ENCODE measurements around the gene TKT.
"Not testable (repeated sequence)": the region's sequence is repeated elsewhere in the genome, so short reads cannot be mapped to it uniquely, and the experiment has no call there.

Gene TKT

DNA sequence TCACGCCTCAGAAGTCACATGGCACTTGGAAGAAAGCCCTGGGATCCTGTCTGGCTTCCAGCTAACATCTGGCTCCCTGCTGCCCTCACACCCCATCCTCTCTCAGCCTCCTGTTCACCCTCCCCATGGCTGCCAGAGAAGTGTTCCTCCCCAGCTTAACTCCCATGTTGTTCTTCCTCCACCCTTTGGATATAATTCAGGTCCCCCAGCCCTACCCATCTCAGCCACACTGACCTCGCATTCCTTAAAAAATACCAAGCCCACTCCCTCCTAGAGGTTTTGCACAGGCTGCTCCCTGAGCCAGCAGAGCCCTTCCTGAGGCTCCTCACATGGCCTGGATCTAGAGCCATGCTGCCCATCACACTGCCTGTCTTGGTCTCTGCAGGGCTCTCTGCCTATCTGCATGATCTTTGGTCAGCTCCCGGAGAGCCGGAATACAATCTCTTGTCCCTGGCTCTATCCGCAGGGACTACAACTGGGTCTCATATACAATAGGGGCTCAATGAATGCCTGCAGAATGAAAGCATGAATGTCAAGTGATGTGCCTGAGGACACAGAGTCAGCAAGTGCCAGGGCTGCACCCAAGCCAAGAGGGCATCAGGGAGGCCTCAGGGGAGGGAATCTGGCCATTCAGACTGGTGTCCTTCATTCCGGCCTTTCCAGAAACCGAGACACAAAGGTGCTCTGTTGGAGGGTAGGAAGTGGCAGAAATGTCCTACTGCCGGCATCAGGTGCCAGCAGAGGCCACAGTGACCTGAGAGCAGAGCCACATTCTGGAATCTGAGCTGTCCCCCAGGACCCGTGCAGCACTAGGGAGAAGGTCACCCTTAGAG is 3.8 kb upstream of the TKT start:
- no peak for DNase-seq

DNA sequence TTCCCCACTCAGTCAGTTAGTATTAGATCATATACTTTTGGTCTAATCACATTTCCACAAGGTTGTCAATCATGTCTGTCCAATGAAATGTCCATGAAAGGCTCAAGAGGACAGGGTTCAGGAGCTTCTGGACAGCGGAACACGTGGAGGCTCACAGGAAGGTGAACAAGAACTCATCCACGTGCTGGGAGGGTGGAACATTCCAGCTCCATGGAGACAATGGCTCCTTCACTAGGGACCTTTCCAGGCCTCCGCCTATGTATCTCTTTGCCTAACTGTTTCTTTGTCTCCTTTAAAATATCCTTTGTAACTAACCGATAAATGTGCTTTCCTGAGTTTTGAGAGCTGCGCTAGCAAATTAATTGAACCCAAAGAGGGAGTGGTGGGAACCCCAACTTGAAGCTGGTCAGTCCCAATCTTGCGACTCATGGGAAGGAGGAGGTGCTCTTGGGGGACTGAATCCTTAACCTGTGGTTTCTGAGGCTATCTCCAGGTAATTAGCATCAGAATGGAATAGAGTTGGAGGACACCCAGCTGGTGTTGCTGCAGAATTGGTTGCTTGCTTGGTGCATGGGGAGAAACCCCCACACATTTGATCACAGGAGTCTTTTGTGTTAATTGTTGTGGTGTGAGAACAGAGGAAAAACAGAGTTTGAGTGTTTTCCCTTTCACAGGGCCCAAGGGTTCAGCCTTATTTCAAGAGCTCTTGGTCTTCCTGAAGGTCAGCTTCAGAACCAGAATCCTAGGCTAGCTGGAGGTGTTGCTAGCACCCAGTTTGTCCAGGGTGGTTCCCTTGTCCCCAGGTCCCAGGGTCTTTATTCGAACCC is 3.0 kb upstream of the TKT start:
- no peak for DNase-seq

DNA sequence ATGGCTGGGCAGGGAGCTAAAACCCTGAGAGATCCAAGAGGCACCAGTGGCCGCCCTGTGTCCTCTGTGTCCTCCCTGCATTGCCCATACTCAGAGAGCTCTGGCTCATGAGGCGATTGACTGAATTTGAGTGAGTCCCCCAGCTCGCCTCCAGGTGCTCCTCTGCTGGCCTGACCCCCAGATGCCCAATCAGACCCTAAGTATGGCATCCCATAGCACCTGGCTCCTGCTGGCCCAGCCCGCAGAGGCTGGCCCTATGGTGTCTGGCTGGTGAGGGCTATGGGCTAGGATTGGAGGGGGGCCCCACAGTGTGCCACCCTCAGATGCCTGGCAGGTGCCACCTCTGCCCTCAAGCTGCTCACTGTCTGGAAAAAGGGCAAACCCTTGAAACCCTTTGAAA is 1.6 kb upstream of the TKT start:
- DNase-seq = no peak

DNA sequence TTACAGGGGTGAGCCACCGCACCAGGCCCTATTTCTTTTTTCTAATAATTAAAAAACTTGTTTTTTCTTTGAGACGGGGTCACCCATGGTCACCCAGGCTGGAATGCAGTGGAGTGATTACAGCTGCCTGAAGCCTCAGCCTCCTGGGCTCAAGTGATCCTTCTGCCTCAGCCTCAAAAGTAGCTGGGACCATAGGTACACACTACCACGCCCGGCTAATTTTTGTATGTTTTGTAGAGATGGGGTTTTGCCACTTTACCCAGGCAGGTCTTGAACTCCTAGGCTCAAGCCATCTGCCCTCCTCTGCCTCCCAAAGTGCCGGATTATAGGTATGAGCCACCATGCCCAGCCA is 858 bp upstream of the TKT start:
- DNase-seq = no peak

DNA sequence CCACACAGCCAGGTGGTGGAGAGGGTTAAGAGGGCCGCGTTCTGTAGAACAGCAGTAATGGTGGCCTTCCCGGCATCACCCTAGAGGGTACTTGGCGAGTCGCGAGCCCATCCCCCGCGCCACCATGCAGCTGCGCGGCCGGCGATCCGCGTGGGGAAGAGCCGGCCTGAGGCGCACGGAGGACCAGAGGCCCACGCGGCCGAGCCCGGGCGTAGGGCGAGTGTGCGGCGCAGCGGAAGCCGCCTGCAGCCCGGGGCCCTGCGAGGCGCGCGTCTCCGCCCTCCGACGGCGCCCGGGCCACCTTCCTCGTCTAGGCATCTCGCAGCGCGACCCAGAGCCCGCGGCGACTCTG is 423 bp downstream of the TKT start:
- DNase-seq = no peak

DNA sequence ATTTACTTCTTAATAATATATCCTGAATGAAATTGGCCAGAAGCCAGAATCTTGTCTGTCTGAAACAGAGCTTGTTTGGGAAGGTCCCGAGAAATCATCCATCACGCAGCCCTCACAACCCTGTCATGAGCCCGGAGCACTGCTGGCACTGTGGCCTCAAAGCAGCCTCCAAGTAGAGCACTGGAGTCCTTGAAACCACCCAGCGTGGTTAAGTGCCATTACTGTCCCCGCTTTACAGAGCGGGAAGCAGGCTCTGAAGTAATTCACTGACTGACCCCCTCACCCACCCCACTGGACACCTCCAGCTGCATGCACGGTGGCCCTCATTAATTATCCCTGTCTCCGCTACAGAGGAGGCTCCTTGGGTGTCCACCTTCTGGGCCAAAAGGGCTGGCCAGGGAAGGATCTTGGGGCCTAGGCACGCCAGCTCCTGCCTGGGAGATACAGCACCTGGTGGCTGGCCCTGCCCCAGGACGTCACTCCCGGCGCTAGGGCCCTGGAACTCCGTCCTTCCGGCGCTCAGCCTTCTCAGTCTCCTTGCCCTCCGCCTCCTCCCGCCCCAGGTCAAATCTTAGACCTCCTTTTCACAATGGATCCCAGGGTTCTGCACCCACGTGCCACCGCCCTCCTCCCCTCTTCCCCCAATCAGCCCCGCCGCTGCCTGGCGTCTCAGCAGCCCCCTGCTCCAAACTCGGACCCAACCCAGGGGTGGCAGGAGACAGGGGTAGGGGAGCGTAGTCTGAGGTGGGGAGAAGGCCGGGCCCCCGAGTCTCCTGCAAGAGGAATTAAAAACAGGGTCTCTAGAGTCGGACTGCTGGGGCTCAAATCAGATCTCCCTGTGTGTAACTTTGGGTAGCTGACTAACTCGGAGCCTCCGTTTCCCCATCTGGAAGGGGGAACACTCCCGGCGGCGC is 1.1 kb downstream of the TKT start:
- DNase-seq = peak; percentile 28 to 56

DNA sequence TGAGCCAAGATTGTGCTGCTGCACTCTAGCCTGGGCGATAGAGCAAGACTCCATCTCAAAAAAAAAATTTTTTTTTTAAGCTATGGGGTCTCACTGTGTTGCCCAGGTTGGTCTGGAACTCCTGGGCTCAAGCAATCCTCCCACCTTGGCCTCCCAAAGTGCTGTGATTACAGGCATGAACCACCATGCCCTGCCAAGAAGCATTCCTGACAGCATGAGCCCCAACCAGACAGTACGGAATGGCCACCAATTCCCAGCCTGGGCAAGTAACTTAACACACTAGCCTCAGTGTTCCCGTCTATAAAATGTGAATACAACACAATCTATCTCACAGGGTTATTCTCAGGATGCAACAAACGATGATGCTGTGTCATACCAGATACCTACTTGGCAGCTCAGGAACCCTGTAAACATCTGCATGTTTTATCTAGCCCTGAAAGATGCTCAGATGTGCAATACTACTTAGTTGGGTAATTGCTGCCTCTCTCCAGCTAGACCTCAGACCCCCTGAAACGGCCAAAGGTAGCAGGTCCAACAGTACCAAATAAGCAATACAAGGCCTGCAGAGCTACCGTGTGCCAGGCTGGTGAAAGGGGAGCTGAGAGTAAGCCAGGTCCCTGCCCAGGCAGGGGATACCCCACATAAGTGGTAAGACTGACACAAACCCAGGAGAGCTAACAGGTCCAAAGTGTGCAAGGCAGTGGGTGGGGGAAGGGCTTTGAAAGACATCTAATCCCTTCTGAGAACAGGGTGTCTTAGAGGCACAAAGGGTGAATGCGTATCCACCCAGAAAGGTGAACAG is 1.9 kb downstream of the TKT start:
- DNase-seq = no peak

DNA sequence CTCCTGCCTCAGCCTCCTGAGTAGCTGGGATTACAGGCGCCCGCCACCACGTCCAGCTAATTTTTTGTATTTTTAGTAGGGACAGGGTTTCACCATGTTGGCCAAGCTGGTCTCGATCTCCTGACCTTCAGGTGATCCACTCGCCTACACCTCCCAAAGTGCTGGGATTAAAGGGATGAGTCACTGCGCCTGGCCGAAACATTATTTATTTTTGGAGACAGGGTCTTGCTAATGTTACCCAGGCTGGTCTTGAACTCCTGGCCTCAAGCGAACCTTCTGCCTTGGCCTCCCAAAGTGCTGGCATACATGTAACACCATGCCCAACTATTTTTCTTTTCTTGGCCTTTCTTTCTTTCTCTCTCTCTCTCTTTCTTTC is 2.9 kb downstream of the TKT start:
- not testable (repeated sequence) for DNase-seq

DNA sequence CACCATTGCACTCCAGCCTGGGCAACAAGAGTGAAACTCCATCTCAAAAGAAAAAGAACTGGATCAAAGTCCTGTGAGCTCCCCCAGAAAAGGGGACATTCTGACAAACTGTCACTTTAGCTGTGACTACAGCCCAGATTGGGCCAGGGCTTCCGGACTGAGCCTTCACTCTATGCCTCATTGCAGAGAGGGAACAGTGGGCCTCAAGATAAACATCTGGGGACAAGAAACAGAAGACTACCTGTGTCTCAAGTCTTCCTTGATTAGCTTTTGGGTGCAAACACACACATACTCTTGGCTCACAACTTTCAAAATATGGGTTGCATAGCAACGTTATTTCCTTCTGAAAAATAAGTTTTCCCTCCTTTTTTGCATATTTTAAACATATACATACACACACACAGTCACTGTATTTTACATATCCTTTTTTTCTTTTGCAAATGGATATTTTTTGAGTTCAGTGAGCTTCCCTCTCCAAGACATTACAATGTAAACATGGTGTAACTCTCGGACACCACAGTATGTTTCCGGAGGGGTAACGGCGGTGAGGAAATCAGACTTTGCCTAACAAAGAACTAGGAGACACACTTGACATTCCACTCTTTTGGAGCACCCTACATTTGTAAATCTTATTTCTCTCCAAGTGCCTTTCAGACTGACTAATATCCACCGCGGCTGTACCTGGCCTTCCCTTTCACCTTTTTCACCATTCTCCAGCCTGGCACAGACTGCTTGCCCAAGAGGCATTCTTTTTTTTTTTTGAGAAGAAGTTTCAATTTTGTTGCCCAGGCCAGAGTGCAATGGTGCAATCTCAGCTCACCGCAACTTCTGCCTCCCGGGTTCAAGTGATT is 3.5 kb downstream of the TKT start:
- DNase-seq = peak in 1 of 2 donors; percentile 26

DNA sequence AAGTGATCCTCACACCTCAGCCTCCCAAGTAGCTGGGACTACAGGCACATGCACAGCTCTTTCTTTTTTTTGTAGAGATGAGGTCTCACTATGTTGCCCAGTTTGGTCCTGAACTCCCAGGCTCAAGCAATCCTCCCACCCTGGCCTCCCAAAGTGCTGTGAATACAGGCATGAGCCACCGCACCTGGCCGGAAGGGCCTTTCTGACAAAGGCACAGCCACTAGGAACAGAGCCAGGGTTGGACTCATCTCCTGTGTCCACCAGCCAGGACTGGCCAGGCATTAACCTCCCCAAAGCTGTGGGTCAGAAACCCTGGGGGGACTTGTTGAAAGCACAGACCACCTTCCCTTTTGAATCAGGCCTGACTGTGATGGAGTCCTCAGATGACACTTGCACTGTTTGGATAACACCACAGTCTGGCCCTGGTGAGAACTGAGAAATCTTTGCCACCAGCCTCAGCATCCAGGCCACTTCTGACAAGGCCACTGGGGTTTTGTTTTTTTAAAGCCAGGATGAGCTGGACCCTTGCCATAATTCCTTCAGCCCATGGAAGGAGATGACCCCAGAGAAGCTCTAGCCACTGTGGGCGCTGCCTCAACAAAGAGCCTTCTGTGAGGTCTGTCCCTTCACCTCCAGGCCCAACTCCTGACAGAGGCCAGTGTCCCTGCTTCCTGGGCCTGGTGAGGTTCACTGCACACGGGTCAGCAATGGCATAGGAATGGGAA is 4.8 kb downstream of the TKT start:
- DNase-seq = no peak

DNA sequence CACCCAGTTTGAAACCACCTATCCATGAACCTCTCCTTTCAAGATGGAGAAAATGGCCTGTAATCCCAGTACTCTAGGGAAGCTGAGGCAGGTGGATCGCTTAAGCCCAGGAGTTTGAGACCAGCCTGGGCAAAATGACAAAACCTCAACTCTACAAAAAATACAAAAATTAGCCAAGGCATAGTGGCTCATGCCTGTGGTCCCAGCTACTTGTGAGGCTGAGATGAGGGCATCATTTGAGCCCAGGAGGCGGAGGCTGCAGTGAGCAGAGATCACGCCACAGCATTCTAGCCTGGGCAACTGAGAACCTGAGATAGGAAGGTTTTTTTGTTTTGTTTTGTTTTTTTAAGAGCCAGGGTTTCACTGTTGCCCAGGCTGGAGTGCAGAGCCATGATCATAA is 5.4 kb downstream of the TKT start:
- no peak for DNase-seq

DNA sequence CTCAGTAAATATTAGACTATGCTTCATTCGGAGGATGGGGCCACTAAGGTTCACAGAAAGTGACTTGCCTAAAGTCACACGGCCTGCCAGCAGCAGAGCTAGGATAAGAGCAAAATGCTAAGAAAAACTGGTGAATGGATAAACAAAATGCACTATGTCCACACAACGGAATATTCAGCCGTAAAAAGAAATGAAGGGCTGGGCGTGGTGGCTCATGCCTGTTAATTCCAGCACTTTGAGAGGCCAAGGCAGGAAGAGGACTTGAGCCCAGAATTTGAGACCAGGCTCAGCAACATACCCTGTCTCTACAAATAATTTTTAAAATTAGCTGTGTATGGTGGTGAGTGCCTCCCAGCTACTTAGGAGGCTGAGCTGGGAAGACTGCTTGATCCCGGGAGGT is 7.7 kb downstream of the TKT start:
- DNase-seq = no peak

DNA sequence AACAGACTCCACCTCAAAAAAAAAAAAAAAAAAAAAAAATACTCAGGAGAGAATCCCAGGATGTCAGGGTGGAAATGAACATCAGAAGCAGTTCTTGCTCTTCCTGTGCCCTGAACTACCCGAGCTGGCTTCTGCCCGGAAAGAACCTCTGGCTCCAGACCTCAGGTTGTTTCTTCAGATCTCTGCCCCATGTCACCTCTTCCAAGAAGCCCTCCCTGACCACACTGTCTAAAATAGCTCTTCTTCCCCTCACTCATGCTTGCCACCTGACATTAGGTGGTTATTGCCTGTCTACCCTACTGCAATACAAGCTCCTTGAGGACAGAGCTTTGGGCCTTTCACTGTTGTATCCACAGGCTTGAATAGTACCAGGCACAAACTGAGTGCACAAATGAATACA is 8.2 kb downstream of the TKT start:
- DNase-seq = no peak

DNA sequence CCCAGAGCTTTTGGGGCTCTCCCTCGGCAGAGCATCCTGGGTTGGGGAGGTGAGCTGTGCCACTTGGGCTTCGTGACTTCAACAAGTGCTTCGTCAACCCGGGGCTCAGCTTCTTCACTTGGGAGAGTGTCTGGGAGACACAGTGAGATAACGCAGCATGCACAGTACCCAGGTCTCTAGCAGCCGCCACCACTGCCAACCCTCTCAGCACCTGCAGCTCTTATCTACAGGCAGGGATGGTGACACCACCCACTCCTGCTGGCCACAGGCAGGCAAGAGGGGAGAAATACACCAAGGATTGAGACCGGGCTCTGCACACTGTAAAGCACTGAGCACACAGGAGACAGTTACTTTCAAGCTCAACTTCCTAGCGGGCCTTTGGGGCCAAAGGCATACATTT is 11.6 kb downstream of the TKT start:
- DNase-seq = no peak

DNA sequence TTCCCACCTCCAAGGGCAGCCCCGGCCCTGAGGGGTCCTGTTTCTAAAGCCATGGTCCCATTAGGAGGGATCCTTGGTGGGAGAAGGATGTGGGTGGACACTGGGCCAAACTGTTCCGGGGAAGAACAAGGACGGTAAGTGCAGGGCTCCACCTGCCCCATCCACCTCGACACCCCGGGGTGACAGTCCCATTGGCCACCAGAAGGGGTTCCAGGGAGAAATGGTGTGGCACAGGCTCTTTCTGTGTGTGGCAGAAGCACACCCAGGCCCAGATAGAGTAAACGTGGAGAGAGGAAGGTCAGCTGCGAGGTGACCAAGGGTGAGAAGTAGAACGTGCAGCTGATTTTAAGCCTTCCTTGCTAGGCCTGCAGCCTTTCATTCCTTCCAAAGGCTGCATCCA is 12.0 kb downstream of the TKT start:
- no peak for DNase-seq

DNA sequence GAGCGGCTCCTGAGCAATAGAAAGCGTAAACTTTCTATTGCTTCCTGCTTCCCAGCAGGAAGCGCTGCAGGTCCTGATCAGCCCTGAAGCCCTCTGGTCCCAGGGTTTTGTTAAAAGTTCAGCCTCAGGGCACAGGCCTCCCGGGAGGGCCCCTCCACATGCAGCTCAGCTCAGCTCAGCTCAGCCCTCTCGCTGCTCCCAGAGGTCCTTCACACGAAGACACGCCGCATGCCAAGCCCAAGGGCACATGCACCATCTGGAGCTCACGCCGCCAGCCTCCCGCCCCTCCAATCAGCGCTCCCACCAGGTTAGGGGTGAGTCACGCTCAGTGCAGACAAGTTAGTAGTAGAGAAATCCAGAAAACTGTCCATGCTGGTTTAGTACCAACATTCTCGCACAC is 12.7 kb downstream of the TKT start:
- no peak for DNase-seq

DNA sequence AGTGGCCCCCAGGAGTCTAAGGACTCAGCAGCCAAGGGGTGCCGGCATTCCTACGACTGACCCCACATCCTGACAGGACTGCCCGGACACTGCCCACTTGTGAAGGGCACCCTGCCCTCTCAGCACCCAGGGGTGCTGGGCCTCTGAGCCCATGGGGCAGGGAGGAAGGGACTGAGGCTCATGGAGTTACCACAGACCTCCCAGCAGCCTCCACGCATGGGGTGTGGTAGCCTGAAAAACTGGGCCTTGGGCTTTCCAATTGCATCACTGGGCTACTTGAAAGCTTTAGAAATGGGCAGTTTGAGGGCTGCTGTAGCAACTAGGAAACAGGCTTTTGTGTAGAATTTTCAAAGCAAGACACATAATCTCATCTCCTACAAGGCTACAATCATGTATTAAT is 13.2 kb downstream of the TKT start:
- peak in 1 of 2 donors; percentile 52 for DNase-seq

DNA sequence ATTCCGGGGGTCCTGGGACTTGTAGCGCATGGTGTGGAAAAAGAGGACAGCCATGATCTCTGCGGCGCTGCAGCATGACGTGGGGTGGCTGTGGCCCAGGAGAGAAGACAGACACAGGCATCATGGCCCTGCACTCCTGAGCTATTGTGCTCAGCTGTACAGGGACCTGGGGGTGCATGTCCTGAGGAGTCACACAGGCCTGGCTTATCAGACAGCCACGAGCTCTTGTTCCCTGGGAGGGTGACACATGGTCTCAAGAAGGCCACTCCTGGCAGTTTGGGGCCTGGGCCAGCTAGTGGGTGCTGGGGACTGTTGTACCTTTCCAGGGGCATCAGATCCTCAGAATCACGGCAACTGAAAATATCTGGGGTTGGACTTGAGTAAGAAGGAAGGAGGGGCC is 13.7 kb downstream of the TKT start:
- DNase-seq = no peak

DNA sequence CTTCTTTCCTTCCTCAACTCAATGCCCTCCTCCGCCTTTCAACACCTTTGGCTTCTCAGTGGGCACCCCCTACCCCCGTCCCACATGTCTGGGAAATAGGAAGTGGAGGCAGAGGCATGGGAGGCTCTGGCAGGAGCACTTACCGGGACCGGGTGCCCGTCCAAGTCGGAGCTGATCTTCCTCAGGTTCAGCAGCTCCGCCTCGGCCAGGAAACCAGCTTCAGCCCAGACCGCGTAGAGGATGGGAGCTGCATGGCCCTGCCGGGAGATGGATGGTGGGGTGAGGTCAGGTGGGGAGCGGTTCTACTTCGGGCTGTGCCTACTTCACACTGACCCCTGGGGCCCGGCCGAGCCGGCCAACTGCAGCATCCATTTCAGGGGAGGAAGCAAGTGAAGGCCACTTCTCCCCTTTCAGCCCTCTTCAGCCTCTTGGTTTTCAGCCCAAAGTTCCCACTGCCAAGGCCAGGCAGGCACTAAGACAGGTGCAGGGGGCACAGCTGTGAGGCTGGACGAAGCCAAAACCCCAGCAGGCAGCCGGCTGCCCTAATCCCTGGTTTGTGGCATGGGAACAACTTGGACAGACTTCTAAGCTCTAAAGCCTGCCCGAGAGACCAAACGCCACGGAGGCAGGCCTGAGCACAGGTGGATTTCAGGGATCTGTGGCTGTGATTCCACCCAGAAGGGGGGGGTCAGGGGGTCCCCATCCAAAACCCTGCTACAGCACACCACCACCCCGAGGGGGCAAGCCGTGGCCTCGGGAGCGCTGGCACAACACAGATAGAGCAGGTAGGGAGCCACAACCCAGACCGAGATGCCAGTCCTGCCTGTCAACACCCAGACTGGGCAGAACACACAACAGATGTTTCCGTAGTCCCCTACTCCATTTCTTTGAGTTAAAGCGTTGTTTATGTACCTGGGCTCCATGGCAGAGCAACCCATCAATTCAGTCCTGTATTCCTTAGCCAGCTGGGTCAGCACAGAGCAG is 14.5 kb downstream of the TKT start:
- DNase-seq = no peak

DNA sequence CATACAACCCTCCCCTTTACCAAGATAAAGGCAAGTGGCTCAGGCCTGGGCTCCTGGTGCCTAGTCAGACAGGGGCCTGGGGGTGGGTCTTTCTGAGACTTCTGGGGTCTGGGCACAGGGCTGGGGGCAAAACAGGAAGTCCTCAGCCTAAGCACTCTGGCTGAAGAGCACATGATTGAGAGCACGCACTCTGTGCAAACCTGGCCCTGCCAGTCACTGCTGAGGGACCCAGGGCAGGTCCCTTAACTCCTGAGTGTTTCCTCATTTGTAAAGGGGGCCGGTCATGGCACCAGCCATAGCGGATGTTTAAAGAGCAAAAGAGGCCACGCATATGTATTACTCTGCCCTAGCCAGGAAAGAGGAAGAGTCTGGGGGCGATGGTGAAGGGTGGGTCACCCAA is 16.0 kb downstream of the TKT start:
- DNase-seq = no peak

Data from CD4-positive, alpha-beta T cell treated with Interleukin-4 for 1 hour (primary cell).